ENCODE measurements around the gene MRPL49. TPM values are rescaled to one million over a fixed set of nuclear protein-coding genes. Genes with fewer than 3 reads are reported as not detected.

MRPL49 gene
- total and polyA plus RNA-seq, 2 of the 8 experiments (the other 6 are each of a cell fraction or from before 2014, with no cell fraction given) = 54.0 to 84.8 TPM

- peaks cover 9% of the 10 kb centered on the region; the same call in 1 of the 2 replicates for H3K23me2 ChIP-seq (ENCODE audit: low read depth, low read length)
- DNase-seq (ENCODE audit: low read depth in 1 of 2, low spot score in 2 of 2) (no peak), FAIRE-seq (no peak)
- H3K4me3 ChIP-seq (ENCODE audit: extremely low read depth in 1 of 4, insufficient read depth in 2 of 4, low read depth in 3 of 4, low read length in 4 of 4) = no peak overlapping the region
- no peak overlapping the region for H2AFZ ChIP-seq (ENCODE audit: low read length)
- no peak overlapping the region for H3K18ac ChIP-seq (ENCODE audit: extremely low read depth, low read length)
- no peak overlapping the region for H3K9ac ChIP-seq (replicated peaks in 1 of 4; ENCODE audit: extremely low read depth in 1 of 4, low read depth in 3 of 4, low read length in 3 of 4)
- TF ChIP-seq CEBPB (IDR thresholded peaks at IDR 0.05; ENCODE audit: low read depth, low read length) = no peak
- TF ChIP-seq ATF3 (IDR thresholded peaks at IDR 0.05; ENCODE audit: insufficient read depth, low read depth, low read length) = no peak
- no peak for TF ChIP-seq GABPA (IDR thresholded peaks at IDR 0.05; ENCODE audit: borderline replicate concordance, insufficient read depth, low read length)
- no peak for TF ChIP-seq TEAD4 (IDR thresholded peaks at IDR 0.05; ENCODE audit: low read depth, low read length)
- no peak overlapping the region for H2BK5ac ChIP-seq (ENCODE audit: low read depth, low read length)
- no peak overlapping the region for H3K27ac ChIP-seq (ENCODE audit: low read depth, low read length)
- H3K4ac ChIP-seq (replicated peaks; ENCODE audit: insufficient read length, low read depth, low read length) = no peak overlapping the region
- H3K4me2 ChIP-seq (ENCODE audit: insufficient read depth in 1 of 2, low read depth in 2 of 2, low read length in 2 of 2) = no peak overlapping the region
- no peaks in the 10 kb centered on the region for H3K27me3 ChIP-seq (replicated peaks in 1 of 4; ENCODE audit: control insufficient read depth in 3 of 4, extremely low read depth in 1 of 4, insufficient read depth in 3 of 4, low read length in 3 of 4)
- H2AK5ac ChIP-seq (ENCODE audit: low read depth, low read length) = no peak overlapping the region
- H3K9me3 ChIP-seq (ENCODE audit: insufficient read depth in 2 of 2, low read depth in 1 of 2, low read length in 1 of 2) = no peaks in the 10 kb centered on the region
- H4K5ac ChIP-seq (ENCODE audit: insufficient read length, low read depth, low read length) = no peak overlapping the region
- peaks cover 0 to 13% (median 0%) of the 10 kb centered on the region in 4 experiments; a peak in 2 of 8 replicates for H3K36me3 ChIP-seq (ENCODE audit: control insufficient read depth in 2 of 4, insufficient read depth in 4 of 4, low read length in 3 of 4)
- no peak overlapping the region for H4K8ac ChIP-seq (ENCODE audit: extremely low read depth, insufficient read depth, low read length)
- POLR2A ChIA-PET (ENCODE audit: partially characterized antibody) = interaction anchor here (0.8 to 17.4 kb wide), 9 partner anchors 8 to 90 kb away, joined by 3 to 305 read pairs (median 6); partner anchors contain the start of genes CDCA5, FAU, MRPL49 and SYVN1
- H3K56ac ChIP-seq (replicated peaks; ENCODE audit: insufficient read length, low read depth, low read length) = no peak overlapping the region
- WGBS, 2 experiments (ENCODE audit: extremely low coverage in 1 of 2, insufficient coverage in 1 of 2, insufficient read length in 1 of 2, insufficient replicate concordance in 2 of 2, low coverage in 1 of 2, low lambda C conversion rate in 2 of 2, missing lambda C conversion rate in 1 of 2) = 97% methylated on average over 28 of the region's 52 CpGs; no CpG with 5 or more reads in 1 of the 2 experiments
- H3K79me2 ChIP-seq (ENCODE audit: control insufficient read depth in 1 of 2, insufficient read depth in 2 of 2, low read length in 2 of 2) = no peaks in the 10 kb centered on the region; a peak in 1 of 4 replicates
- no peak overlapping the region for H3K14ac ChIP-seq (ENCODE audit: insufficient read length)
- CTCF ChIA-PET (ENCODE audit: partially characterized antibody) = interaction anchor here (0.5 to 7.9 kb wide), 9 partner anchors 9 to 554 kb away, joined by 3 to 85 read pairs (median 3); partner anchors contain the start of genes ARL2 and ZNHIT2
- no peak overlapping the region for H2BK120ac ChIP-seq (replicated peaks; ENCODE audit: low read depth, low read length)
- H3K79me1 ChIP-seq (ENCODE audit: low read depth, low read length) = 0 out of 2 replicates have a peak, but pooled peaks cover 3% of the 10 kb centered on the region
- H3K4me1 ChIP-seq (replicated peaks in 1 of 4; ENCODE audit: control insufficient read depth in 3 of 4, insufficient read depth in 4 of 4, low read length in 3 of 4) = peaks cover 0 to 13% (median 8%) of the 10 kb centered on the region in 4 experiments; a peak in 6 of 7 replicates
- no peak overlapping the region for H3K23ac ChIP-seq (ENCODE audit: insufficient read length)
- H4K91ac ChIP-seq (replicated peaks; ENCODE audit: insufficient read length, low read length) = no peak overlapping the region
- peaks cover 0 to 23% of the 10 kb centered on the region in 2 experiments for H4K20me1 ChIP-seq (replicated peaks in 1 of 2; ENCODE audit: control insufficient read depth in 1 of 2, insufficient read depth in 2 of 2, low read length in 2 of 2)
- no peak overlapping the region for H2BK12ac ChIP-seq (ENCODE audit: low read depth, low read length)
- no peak overlapping the region for H2BK20ac ChIP-seq (ENCODE audit: low read length)
- no peak overlapping the region for H2BK15ac ChIP-seq (ENCODE audit: low read length)
These were observed 14.2 kb upstream of the MRPL49 start for GRCh38 chr11:65107751-65108468.

All from H1 (cell line).